Stimulated activated CD8-positive, alpha-beta memory T cell treated with anti-CD3 and anti-CD28 coated beads, Interleukin-15, amount 100 ng/mL, for 1 hour (primary cell): ENCODE data around the gene ITK.
"Not testable (repeated sequence)": the region's sequence is repeated elsewhere in the genome, so short reads cannot be mapped to it uniquely, and the experiment has no call there.

Experiments used
- DNase-seq: peaks from one replicate; pipeline ENCODE4 v3.0.0-alpha.2; 2020; ENCODE audit warnings: low read depth

The ITK gene

GRCh38 chr5:157213527-157214243 lies 33.0 kb downstream of the ITK start:
- no peak for DNase-seq

GRCh38 chr5:157214415-157214814 lies 33.8 kb downstream of the ITK start:
- no peak for DNase-seq

DNA sequence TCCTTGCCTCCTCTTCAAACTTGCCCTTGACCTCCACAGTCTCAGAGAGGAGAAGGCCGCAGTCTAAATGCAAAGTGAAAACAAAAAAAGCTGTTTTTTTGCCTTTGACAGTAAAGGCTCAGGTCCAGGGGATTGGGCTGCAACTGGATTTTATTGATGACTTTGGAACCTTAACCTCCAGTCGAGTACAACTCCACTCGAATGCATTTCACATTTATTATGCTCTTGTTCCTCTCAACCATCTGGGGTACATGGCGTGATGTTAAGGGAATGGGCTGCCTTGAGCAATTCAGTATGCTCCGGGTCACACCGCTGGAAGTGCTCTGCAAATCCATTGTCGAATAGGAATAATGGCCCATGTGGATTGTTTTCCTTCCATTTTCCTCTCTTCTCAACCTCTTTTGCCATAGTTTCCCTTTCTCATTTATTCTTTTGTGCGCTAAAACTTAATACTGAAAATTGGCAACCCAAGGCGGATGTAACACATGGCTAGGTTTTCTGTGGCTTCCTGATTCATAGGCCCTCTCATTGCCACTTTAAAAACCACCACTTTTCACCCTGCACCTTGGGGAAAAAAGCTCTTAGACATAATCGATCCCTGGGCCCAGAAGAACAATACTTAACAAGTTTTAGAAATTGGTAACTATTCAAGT lies 34.3 kb downstream of the ITK start:
- DNase-seq, result no peak

DNA sequence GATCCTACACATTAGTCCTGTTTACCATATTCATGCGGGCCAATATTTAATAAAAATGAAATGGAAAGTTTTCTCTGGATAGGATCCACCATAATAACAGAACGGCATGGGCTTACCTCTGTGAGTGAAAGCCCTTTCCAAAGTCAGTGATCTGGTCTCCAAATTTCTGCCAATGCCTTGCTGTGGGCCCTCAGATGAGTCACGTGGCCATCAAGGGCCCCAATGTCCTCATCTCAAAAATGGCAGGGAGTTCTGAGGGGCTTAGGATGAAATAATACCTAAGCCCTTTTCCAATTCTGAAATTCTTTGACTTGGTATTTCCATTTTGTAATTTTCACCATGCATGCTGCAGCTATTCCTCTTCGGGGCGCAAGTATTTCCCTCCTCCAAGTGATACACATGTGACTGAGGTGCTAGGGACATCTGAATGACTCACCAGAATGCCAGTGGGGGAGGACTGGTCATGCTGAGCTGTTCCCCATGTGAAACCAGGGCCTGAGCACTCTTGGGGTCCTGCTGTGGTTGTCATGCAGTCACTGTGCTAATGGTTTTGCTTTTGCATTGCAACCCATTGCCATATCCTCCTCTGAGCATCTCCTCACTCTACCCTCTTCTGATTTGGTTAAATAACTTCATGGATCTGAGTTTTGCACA lies 35.0 kb downstream of the ITK start:
- DNase-seq, result no peak

DNA sequence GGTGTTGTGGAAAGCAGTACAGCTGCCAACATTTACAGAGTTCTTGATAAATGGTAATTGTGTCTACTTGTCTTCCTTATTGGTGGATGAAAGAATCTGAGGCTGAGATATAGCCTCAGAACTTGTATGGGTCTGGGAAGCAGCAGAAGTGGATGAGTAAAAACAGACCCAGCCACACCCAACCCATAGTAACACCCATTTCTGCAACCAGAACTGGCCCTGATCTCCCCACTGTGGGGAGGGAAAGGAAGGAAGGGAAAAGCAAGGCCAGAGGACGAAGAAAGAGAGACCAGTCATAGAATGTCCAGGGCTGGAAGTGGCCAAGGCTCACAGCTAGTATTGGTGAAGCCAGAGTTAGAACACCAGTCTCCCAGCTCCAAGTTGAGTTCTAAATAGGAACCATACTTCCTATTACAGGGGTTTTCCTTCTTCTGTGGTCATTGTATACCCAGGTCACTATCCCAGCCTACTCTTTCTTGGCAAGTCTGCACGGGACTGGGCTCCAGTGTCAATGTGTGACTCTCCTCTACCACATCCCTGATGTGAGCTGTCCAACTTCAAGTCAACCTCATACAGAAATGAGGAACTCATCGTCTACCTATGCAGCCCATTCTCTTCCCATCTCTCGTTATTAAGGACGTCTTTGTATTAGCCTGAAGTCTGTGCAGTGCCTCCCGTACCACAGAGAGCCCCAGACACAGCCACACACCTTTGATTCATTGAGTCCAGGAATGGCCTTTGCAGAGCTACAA lies 35.9 kb downstream of the ITK start:
- no peak for DNase-seq

DNA sequence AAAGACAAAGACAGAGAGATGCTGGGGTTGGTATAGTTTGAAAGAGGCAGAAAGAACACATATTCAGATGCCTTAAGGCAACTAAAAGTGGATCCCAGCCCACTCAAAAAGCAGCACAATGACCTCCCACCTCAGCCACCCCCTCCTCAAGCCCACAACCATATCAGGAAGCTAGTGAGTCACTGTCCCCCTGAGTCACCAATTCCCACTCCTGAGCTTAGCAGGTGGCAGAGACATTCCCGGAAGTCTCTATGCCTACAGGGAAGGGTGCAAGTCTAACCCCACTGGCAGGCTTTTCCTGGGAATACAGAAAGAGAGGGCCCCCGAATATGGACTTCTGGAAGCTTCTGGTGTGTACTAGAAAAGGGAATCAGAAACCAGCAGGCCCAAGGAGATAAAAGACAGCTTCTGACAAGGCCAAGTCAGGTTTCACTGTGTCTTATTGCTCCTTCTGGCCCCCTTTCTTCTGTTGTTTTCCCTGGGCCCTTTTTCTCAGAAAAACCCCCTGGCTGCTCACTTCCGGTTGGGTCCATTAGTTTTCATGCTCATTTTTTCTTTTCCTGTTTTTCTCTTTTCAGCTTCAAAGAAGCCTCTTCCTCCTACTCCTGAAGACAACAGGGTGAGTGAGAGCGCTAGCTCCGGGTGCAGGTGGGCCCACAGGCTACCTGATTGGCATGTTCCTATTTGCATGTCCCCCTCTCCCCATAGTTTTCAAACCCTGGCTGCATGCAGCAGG lies 36.8 kb downstream of the ITK start:
- DNase-seq, result no peak

DNA sequence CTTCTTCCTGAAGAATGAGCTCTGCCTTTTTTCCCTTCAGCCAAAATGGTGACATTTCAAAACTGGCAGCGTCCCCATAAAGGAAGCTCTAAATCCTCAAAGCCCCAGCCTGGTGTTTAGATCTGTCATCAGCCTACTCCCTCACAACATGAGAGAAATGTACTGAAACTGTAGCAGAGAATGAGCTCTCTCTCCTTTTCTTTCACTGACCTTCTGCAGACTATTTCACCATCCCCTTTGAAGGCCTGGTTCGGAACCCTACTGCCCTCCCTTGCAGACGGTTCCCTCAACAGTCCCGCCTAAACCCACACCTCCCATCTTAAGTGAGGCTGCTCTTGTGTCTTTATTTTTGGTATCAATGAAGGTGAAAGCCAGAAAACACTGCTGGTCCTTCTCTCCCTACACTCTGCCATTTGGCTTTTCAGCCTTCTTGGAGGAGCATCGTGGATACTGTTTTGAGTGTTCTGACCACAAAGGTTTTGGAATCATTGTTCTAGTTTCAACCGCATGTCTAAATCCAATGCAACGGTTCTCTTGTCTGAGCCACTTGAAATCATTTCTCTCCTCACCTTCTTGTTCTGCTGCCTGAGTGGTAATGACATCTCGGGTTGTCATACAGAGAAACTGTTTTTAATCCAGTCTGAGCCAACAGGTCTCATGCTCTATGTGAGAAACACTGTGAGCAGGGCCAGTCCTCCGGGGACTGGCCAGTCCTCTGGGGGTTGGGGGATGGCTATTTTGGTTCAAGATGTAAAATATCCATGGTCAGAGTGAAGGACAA lies 39.0 kb downstream of the ITK start:
- no peak for DNase-seq

GRCh38 chr5:157221959-157222358 lies 41.3 kb downstream of the ITK start:
- DNase-seq, result no peak

DNA sequence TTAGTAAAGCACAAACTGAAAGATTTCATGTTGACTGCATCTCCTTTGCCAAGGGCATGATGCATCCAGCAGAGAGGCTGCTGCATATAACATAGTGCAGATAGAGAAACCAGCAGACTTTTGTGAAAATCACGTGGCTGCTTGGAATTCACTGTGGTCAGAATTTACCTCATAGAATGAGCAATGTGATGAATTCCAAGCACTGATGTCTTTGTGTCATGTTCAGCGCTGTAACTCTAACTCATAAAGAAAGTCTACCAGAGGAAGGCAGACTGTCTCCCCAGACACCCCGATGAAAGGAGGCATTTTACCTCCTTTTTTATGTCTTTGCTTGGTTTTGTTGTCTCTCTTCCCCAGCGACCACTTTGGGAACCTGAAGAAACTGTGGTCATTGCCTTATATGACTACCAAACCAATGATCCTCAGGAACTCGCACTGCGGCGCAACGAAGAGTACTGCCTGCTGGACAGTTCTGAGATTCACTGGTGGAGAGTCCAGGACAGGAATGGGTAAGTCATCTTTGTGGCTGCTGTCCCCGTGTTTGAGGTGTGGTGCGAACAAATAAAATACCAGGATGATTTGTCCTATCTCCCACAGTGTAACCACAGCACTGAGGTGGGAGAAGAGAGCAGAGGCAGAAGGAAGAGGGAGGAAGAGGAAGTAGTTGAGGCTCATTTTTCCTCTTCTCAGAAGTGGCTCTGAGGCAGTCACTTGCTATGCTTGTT lies 42.0 kb downstream of the ITK start:
- DNase-seq, result no peak

DNA sequence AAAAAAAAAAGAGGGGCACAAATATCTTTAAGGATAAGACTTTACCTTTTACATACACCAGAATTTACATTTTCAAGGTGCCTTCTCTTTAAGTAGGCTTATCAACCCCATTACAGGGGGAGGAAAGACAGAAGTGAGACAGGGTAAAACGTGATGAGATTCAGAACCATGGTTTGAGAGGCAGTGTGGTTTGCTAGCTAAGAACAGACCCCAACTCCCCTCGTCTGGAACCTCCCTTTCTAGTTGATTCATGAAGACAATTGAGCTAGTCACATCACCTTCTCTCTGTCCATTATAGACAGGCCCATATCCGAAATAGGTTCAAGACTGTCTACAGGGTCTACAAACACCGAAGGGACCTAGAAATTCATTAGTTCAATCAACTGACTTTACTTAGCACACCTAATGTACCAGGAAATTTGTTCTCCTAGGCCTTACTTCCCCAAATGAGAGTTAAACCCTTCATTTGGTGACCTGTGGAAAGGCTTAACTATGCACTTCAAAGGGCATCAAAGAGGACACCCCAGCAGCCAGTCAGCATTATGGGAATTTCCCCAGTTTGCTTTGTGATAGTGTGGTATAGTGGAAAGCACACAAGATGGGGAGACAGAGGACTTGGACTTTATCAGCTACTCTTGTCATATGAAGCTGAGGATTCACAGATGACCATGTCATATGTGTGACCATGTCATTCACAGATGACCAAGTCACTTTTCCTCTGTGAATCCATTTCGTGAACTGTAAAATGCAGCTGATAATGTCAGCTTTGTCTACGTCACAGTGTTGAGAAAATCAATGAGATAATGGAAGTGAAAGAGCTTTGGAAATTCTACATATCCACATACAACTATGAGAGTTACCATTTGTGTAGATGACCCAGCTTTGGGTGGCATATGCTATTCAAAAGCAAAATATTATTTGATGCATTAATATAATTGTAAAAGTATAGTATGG lies 45.1 kb downstream of the ITK start:
- DNase-seq, result no peak

DNA sequence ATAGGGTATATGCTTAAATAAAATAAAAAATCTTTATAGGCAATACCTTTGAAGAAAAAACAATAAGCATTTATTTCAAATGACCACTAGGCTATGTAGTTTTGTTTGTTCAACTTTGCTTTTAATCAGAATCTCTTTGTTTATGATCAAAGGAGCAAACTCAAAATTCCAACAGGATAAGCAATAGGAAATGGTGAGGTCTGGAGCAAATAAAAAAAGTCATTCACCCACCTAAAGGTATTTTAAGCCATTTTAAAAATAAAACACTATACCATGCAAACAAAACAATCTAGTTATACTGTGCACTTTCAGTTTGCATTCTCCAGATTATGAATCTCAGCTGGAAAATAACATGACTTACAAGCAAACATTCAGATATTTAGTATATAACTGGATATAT lies 50.0 kb downstream of the ITK start:
- no peak for DNase-seq

- DNase-seq, result no peak
These were observed 52.1 kb downstream of the ITK start for GRCh38 chr5:157232706-157233105.

DNA sequence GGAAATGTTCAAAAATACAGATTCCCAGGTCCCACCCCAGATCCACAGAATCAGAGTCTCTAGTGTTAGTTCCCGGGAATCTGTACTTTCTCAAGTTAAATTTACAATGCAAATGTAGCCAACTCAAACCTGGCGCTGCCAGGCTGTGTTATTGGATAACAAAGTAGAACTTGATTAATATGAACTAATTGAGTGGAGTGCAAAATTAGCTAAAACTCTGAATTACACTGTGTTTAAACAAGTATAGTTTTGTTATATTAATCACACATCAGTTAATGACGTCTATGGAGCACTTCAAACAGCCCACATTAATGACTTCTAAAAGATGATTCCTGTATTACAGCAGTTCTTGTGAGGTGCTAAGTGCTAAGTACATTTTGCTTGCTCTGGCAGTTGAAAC lies 52.9 kb downstream of the ITK start:
- DNase-seq, result no peak

DNA sequence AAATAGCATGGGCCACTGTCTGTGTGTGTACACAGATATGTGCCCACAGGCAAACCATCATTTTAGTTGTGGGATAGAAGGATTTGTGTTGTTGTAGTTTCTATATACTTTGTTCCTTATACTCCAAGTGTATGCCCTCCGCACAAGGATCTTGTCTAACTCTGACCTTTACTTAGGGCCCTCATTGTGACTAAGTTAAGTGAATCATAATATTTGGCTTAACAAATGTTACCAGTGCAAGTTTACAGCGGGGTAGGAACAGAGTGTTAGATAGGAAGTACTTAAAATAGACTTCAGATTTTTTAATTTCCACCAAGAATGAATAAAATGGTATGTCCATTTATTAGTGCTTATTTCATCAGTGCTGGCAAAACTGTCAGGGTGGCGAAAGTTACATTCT lies 55.8 kb downstream of the ITK start:
- no peak for DNase-seq

DNA sequence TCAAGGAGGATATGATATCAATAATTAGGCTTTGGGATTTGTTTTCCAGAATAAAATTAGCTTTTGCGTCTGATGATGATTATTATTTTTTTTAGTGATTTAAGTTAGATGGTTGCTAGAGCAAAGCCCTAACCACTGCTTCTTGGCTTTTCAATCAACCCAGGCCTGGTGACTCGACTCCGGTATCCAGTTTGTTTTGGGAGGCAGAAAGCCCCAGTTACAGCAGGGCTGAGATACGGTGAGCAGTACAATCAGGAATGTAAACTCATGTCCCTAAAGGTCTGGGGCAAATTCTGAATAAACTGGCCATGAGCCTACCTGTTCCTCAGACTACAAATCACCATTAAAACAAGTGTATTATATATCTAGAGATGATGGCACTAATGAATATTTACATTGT lies 60.8 kb downstream of the ITK start:
- no peak for DNase-seq

DNA sequence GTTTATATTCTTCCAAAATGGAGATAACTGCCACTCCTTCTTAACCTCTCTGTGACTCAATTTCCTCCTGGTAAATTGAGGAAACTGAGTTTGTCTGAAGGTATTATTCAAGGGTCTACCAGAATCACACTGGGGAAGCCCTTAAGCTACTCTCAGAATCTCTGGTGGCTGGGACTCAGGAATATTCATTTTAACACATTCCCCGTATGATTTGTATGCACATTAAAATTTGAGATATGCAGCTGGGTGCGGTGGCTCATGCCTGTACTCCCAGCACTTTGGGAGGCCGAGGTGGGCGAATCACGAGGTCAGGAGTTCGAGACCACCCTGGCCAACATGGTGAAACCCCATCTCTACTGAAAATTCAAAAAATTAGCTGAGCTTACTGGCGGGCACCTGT lies 64.1 kb downstream of the ITK start:
- DNase-seq, result not testable (repeated sequence)

GRCh38 chr5:157245476-157245875 lies 64.8 kb downstream of the ITK start:
- DNase-seq, result no peak

- DNase-seq, result no peak
These were observed 65.2 kb downstream of the ITK start for GRCh38 chr5:157245886-157246285.

- DNase-seq, result no peak
These were observed 66.6 kb downstream of the ITK start for GRCh38 chr5:157247267-157247666.
